ENCODE data around the gene DRC7.

DNA sequence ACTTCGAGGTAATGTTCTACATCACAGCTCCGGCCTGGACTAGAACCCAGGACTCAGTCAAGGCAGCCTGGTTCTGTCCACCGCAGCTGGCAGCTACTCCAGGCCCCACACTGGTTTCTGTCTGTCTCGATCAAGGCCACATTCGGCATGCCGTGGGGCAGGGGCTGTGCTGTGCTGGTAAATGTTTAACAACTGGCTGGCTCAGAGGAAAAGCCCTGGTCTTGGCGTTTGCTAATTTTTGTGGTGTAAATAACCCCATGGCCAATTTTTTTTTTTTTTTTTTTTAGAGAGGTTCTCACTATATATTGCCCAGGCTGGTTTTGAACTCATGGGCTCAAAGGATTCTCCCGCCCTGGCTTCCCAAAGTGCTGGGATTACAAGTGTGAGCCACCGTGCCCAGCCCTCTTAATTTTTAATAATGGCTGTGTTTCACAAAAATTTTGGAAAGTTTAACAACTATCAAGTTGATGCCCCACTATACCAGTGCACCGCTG is 328 bp upstream of the DRC7 start:
- TF ChIP-seq, protein P1, sequence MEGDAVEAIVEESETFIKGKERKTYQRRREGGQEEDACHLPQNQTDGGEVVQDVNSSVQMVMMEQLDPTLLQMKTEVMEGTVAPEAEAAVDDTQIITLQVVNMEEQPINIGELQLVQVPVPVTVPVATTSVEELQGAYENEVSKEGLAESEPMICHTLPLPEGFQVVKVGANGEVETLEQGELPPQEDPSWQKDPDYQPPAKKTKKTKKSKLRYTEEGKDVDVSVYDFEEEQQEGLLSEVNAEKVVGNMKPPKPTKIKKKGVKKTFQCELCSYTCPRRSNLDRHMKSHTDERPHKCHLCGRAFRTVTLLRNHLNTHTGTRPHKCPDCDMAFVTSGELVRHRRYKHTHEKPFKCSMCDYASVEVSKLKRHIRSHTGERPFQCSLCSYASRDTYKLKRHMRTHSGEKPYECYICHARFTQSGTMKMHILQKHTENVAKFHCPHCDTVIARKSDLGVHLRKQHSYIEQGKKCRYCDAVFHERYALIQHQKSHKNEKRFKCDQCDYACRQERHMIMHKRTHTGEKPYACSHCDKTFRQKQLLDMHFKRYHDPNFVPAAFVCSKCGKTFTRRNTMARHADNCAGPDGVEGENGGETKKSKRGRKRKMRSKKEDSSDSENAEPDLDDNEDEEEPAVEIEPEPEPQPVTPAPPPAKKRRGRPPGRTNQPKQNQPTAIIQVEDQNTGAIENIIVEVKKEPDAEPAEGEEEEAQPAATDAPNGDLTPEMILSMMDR (IDR thresholded peaks at IDR 0.05): no peak
- no peak for TF ChIP-seq ZFX (IDR thresholded peaks at IDR 0.05; ENCODE audit: borderline replicate concordance)

Data from 22Rv1 (cell line).